Thoracic aorta (tissue), 2 donors: ENCODE data around the gene ANAPC2. TPM values are rescaled to one million over a fixed set of nuclear protein-coding genes. Genes with fewer than 3 reads are reported as not detected.

ENCODE experiments used
- ATAC-seq: fragments of 150-250 bp; one replicate; pipeline ENCODE4 v1.8.0; 2017; ENCODE audit warnings: low read depth; ENCODE audit not compliant: insufficient number of reproducible peaks, low FRiP score
- DNase-seq: peaks from one replicate; pipeline ENCODE4 v3.0.0-alpha.2; 2020; ENCODE audit warnings: low spot score
- H3K27ac ChIP-seq, 2 donors: fragments of 200-600 bp; sonication (generic); 1 replicate in 1 of 2; 2 replicates in 1 of 2; pipeline ENCODE4 v1.5.1; 2016; ENCODE audit warnings: mild to moderate bottlenecking in 2 of 2, moderate library complexity in 2 of 2
- H3K27me3 ChIP-seq: fragments of 200-600 bp; sonication (generic); replicated peaks from 2 replicates; pipeline ENCODE4 v1.6.0; 2016; ENCODE audit warnings: mild to moderate bottlenecking; ENCODE audit not compliant: insufficient read depth
- H3K36me3 ChIP-seq: fragments of 200-600 bp; sonication (generic); one replicate; pipeline ENCODE4 v1.5.1; 2016
- H3K4me1 ChIP-seq, 2 donors: fragments of 200-600 bp; sonication (generic); 1 replicate in 1 of 2; 2 replicates in 1 of 2; pipeline versions ENCODE4 v1.5.1 to v1.6.0; 2016; ENCODE audit warnings: low read depth in 2 of 2, mild to moderate bottlenecking in 1 of 2; ENCODE audit not compliant: control insufficient read depth in 1 of 2
- H3K4me3 ChIP-seq: fragments of 200-600 bp; sonication (generic); 2 replicates; pipeline ENCODE4 v1.5.1; 2016; ENCODE audit warnings: mild to moderate bottlenecking
- H3K9me3 ChIP-seq: fragments of 200-600 bp; sonication (generic); 2 replicates; pipeline ENCODE4 v1.5.1; 2016
- total RNA-seq, 2 donors: library from RNA; depleted of rRNA; stranded (reverse); fragments of >200 nt; gene quantifications; one replicate each; pipeline versions ENCODE4 v1.1.0 to v1.2.3, GENCODE V29; 2016
- TF ChIP-seq, protein P1 (sequence below): fragments of 200-600 bp; sonication (generic); IDR thresholded peaks from one replicate; pipeline ENCODE4 v1.5.1; 2019; ENCODE audit warnings: antibody characterized with exemption

The ANAPC2 gene
- total RNA-seq, 2 donors from 2014 or later, result 25.2 to 43.0 TPM

DNA sequence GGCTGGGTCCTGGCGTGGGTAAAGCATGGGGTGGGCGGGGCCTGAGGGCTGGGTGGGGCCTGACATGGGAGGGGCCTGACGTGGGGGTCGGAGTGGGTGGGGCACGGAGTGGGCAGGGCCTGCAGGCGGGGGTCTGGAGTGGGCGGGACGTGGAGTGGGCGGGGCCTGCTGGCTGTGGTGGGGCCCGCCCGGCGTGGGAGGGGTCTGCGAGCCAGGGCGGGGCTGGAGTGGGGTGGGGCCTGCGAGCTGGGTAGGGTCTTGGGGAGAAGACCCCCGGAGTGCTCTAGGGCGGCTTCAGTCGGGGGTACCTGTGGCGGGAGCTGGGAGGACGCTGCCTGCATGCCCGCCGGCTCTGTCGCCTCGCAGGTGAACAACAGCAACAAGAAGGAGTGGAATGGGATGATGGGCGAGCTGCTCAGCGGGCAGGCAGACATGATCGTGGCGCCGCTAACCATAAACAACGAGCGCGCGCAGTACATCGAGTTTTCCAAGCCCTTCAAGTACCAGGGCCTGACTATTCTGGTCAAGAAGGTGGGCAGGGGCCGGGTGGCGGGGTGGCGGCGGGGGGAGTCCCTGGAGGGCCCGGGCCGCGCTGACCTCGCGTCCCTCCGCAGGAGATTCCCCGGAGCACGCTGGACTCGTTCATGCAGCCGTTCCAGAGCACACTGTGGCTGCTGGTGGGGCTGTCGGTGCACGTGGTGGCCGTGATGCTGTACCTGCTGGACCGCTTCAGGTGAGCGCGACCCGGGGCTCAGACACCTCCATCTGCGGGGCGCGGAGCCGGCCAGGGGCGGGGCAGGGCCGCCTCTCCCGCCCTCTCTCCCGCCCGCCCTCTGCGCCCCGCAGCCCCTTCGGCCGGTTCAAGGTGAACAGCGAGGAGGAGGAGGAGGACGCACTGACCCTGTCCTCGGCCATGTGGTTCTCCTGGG, 26.5 kb downstream of the ANAPC2 start:
- peaks cover 33% of the 10 kb centered on the region for H3K27me3 ChIP-seq
- no peaks in the 10 kb centered on the region for H3K9me3 ChIP-seq
- peaks cover 7 to 15% of the 10 kb centered on the region in 2 donors for H3K4me1 ChIP-seq
- DNase-seq (no peak), ATAC-seq (no peak)
- H3K36me3 ChIP-seq, result no peaks in the 10 kb centered on the region
- H3K27ac ChIP-seq, result no peak overlapping the region
- no peak overlapping the region for H3K4me3 ChIP-seq
- TF ChIP-seq, protein P1, sequence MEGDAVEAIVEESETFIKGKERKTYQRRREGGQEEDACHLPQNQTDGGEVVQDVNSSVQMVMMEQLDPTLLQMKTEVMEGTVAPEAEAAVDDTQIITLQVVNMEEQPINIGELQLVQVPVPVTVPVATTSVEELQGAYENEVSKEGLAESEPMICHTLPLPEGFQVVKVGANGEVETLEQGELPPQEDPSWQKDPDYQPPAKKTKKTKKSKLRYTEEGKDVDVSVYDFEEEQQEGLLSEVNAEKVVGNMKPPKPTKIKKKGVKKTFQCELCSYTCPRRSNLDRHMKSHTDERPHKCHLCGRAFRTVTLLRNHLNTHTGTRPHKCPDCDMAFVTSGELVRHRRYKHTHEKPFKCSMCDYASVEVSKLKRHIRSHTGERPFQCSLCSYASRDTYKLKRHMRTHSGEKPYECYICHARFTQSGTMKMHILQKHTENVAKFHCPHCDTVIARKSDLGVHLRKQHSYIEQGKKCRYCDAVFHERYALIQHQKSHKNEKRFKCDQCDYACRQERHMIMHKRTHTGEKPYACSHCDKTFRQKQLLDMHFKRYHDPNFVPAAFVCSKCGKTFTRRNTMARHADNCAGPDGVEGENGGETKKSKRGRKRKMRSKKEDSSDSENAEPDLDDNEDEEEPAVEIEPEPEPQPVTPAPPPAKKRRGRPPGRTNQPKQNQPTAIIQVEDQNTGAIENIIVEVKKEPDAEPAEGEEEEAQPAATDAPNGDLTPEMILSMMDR, result no peak

DNA sequence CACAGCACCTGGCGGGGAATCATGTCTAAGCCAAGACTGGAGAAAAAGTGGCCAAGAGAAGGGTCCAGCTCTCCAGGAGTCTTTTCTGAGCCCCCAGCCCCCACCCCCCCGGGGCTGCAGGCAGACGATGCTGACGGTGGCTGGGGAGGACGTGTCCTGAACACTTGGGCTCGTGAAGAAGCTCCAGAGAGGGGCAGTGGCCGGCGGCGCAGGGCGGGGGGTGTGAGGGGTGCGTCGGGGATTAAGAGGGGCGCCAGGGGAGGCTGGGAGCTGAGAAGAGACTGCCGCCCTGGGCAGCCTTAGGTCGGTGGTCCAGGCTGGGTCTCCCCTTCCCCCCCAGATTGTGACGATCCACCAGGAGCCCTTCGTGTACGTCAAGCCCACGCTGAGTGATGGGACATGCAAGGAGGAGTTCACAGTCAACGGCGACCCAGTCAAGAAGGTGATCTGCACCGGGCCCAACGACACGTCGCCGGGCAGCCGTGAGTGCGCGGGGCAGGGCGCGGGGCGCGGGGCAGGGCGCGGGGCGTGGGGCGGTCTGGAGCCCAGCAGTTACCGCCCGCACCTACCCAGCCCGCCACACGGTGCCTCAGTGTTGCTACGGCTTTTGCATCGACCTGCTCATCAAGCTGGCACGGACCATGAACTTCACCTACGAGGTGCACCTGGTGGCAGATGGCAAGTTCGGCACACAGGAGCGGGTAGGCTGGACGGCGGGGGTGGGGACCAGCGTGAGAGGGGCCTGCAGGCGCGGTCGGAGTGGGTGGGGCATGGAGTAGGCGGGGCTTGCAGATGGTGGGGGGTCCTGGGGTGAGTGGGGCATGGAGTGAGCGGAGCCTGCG, 27.4 kb downstream of the ANAPC2 start:
- TF ChIP-seq, protein P1, result no peak
- no peak for DNase-seq
- ATAC-seq, result no peak
- H3K36me3 ChIP-seq, result no peaks in the 10 kb centered on the region
- no peak overlapping the region for H3K4me3 ChIP-seq
- no peaks in the 10 kb centered on the region for H3K9me3 ChIP-seq
- H3K27ac ChIP-seq, result no peak overlapping the region
- H3K4me1 ChIP-seq, result peaks cover 7 to 20% of the 10 kb centered on the region in 2 donors
- H3K27me3 ChIP-seq, result peaks cover 29% of the 10 kb centered on the region

DNA sequence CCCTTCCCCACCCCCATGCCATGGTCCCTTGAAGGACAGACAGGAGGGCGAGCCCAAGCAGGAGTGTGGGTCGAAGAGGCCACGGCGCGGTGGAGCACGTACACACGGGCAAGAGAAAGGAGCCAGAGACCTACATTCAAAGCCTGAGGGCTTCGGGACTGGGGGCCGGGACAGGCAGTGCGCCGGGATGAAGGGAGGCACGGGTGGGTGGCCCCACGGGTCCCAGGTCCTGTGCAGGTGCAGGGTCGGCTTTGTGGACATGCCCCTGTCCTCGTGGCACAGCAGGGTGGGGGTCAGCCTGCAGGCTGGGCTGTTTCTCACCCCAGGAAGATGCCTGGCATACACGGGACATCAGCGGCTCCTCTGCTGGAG, 28.3 kb downstream of the ANAPC2 start:
- TF ChIP-seq, protein P1, result no peak
- H3K36me3 ChIP-seq, result no peaks in the 10 kb centered on the region
- no peak overlapping the region for H3K27ac ChIP-seq
- H3K9me3 ChIP-seq, result no peaks in the 10 kb centered on the region
- H3K4me1 ChIP-seq, result peaks cover 7 to 20% of the 10 kb centered on the region in 2 donors
- DNase-seq (no peak), ATAC-seq (no peak)
- peaks cover 31% of the 10 kb centered on the region for H3K27me3 ChIP-seq
- no peak overlapping the region for H3K4me3 ChIP-seq

DNA sequence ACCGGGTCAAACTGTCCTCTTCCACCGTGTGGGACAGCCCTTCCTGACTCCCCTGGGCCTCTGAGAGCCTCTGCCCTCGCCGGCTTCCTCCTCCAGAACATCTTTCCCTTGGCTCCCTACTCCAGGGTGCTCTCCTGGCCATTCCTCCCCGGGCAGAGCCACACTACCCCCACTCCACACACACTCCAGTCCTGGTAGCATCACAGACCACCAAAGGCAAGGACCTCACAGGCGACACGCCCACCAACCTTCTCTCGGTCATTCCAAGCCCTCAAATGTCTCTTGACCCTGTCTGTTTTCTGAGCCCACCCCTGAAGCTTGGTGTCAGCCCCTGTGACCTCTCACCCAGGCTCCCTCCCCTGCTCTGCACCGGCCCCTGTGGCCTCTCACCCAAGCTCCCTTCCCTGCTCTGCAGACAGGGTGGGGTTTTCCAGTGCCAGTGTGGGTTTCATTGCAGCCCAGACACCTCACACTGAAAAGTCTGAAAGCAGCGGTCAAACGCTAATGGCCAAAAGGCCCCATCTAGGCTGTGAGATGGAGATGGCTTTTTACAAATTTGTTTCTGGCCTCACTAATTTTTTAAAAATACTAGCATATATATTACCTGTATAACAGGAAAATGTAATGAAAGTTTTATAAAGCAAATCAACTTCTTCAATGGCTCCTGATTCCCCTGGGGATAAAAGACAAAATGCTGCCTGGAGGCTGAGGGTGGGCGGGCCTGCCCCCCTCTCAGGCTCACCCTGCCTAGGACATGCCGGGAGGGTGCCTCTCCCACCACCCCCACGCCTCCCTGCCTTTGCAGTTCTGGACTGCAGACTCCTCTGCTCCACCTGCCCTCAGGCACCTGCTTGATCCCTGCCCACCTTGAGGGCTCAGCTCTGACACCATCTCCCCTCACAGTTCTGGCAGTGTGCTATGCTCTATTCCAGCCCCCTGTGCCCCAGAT, 29.0 kb downstream of the ANAPC2 start:
- H3K36me3 ChIP-seq, result no peaks in the 10 kb centered on the region
- TF ChIP-seq, protein P1, result no peak
- no peak for DNase-seq
- H3K27ac ChIP-seq, result no peak overlapping the region
- H3K9me3 ChIP-seq, result no peaks in the 10 kb centered on the region
- H3K4me1 ChIP-seq, result peaks cover 7 to 20% of the 10 kb centered on the region in 2 donors
- no peak overlapping the region for H3K4me3 ChIP-seq
- H3K27me3 ChIP-seq, result peaks cover 31% of the 10 kb centered on the region
- ATAC-seq, result no peak
